HCT116 (cell line): ENCODE measurements around the gene SYDE1. TPM values are rescaled to one million over a fixed set of nuclear protein-coding genes. Genes with fewer than 3 reads are reported as not detected.
A peak's percentile ranks its signal among the peaks of the same experiment; 100 is the strongest.

ENCODE experiments used
- ATAC-seq: fragments of 200-7000 bp; cut with Tn5 transposase; 2 replicates; pipeline ENCODE4 v1.9.1; 2020; ENCODE audit warnings: mild to moderate bottlenecking, moderate library complexity
- BruUV-seq: library from RNA; stranded (reverse); fragments of 400-500 nt; replicated peaks from 2 replicates; lab custom pipeline; 2021; lab: Mats Ljungman, UMichigan
- CTCF ChIA-PET: fragments of 300-600 bp; sonication (Branson Sonifier 250); formaldehyde crosslinking; loops from one replicate; lab custom pipeline; 2021; ENCODE audit warnings: antibody characterized with exemption; lab: Charles Lee
- POLR2A ChIA-PET: fragments of 300-600, 350-600 bp; sonication (Branson Sonifier 250); formaldehyde crosslinking; loops from one replicate; lab custom pipeline; 2021; ENCODE audit warnings: antibody characterized with exemption; lab: Charles Lee
- RAD21 ChIA-PET, 2 experiments: fragments of 300-600 bp; sonication (Branson Sonifier 250); formaldehyde crosslinking; loops; one replicate each; lab custom pipeline; 2023; ENCODE audit warnings: low total read pairs in 2 of 2; ENCODE audit not compliant: uncharacterized antibody in 2 of 2, unreplicated experiment in 2 of 2, low non-redundant PET in 1 of 2; lab: Charles Lee
- DNase-seq: peaks from one replicate; pipeline ENCODE4 v3.0.0-alpha.2; 2010; ENCODE audit warnings: low read depth, low spot score
- H2AFZ ChIP-seq: fragments of 200-600 bp; shearing (Covaris generic), sonication (generic); 2 replicates; pipeline ENCODE4 v1.6.1; 2017; ENCODE audit warnings: low read depth, mixed run types, mixed read lengths, antibody characterized with exemption, low read length; ENCODE audit not compliant: poor library complexity, severe bottlenecking
- H3K27ac ChIP-seq: 2 replicates; pipeline ENCODE4 v1.5.1; 2012; ENCODE audit warnings: low read depth, low read length
- H3K27me3 ChIP-seq: fragments of 200-600 bp; sonication (generic); 2 replicates; pipeline ENCODE4 v1.6.1; 2016; ENCODE audit warnings: mixed run types, low read length, mixed read lengths; ENCODE audit not compliant: insufficient read depth
- H3K36me3 ChIP-seq, 2 experiments: fragments of 200-500 bp in 1 of 2; fragments of 200-600 bp in 1 of 2; sonication (Bioruptor generic) in 1 of 2; sonication (generic) in 1 of 2; 2 replicates each; pipeline versions ENCODE4 v1.5.1 to v1.6.1; 2014 to 2016; ENCODE audit warnings: low read length in 2 of 2, inconsistent platforms in 1 of 2, mixed read lengths in 1 of 2, mixed run types in 1 of 2; ENCODE audit not compliant: insufficient read depth in 2 of 2, control insufficient read depth in 1 of 2
- H3K4me1 ChIP-seq, 2 experiments: fragments of 200-600 bp in 1 of 2; sonication (generic) in 1 of 2; 2 replicates each; pipeline versions ENCODE4 v1.5.1 to v1.6.1; 2012 to 2017; ENCODE audit warnings: low read length in 2 of 2, inconsistent platforms in 1 of 2, mild to moderate bottlenecking in 1 of 2, mixed read lengths in 1 of 2, mixed run types in 1 of 2, moderate library complexity in 1 of 2; ENCODE audit not compliant: insufficient read depth in 2 of 2, control insufficient read depth in 1 of 2
- H3K4me2 ChIP-seq: fragments of 200-600 bp; sonication (generic); 2 replicates; pipeline ENCODE4 v1.6.1; 2017; ENCODE audit warnings: mixed run types, low read length, mixed read lengths
- H3K4me3 ChIP-seq, 2 experiments: fragments of 200-600 bp in 1 of 2; sonication (generic) in 1 of 2; replicated peaks in 1 of 2; 2 replicates each; pipeline ENCODE4 v1.5.1; 2011 to 2016; ENCODE audit warnings: low read length in 2 of 2, control low read depth in 1 of 2, low read depth in 1 of 2, mild to moderate bottlenecking in 1 of 2, mixed read lengths in 1 of 2, mixed run types in 1 of 2
- H3K79me2 ChIP-seq: fragments of 200-600 bp; sonication (generic); 2 replicates; pipeline ENCODE4 v1.6.1; 2017; ENCODE audit warnings: mild to moderate bottlenecking, mixed run types, low read length, moderate library complexity, mixed read lengths; ENCODE audit not compliant: insufficient read depth
- H3K9ac ChIP-seq: fragments of 200-600 bp; sonication (generic); 2 replicates; pipeline ENCODE4 v1.6.1; 2016; ENCODE audit warnings: low read length, mixed read lengths
- H3K9me2 ChIP-seq: fragments of 200-600 bp; sonication (generic), shearing (Covaris generic); 2 replicates; pipeline ENCODE4 v1.6.1; 2017; ENCODE audit warnings: mixed run types, mild to moderate bottlenecking, moderate library complexity; ENCODE audit not compliant: insufficient read depth
- H3K9me3 ChIP-seq, 2 experiments: fragments of 200-500 bp in 1 of 2; fragments of 200-600 bp in 1 of 2; sonication (Bioruptor generic) in 1 of 2; sonication (generic) in 1 of 2; 2 replicates each; pipeline ENCODE4 v1.6.1; 2014 to 2017; ENCODE audit warnings: low read length in 2 of 2, mixed read lengths in 2 of 2, inconsistent platforms in 1 of 2, low read depth in 1 of 2, mild to moderate bottlenecking in 1 of 2, mixed run types in 1 of 2, moderate library complexity in 1 of 2; ENCODE audit not compliant: control insufficient read depth in 1 of 2, insufficient read depth in 1 of 2
- H4K20me1 ChIP-seq: fragments of 200-600 bp; sonication (generic), shearing (Covaris generic); 2 replicates; pipeline ENCODE4 v1.6.1; 2017; ENCODE audit warnings: mixed run types, mild to moderate bottlenecking, moderate library complexity; ENCODE audit not compliant: insufficient read depth
- RAD21 ChIP-seq: IDR thresholded peaks from 2 replicates; pipeline ENCODE4 v1.6.1; 2012; ENCODE audit warnings: low read depth, mild to moderate bottlenecking
- SP1 ChIP-seq: IDR thresholded peaks from 2 replicates; pipeline ENCODE4 v1.6.1; 2012; ENCODE audit warnings: low read depth
- intact Hi-C: fragments of 100-400 bp; cut with micrococcal nuclease; formaldehyde crosslinking; loops from 2 replicates; pipeline ENCODE4 v1.10.0; 2022
- total RNA-seq: library from RNA; stranded (reverse); gene quantifications from one replicate; pipeline ENCODE4 v1.2.1, GENCODE V29; 2021; ENCODE audit not compliant: unreplicated experiment
- TF ChIP-seq, protein P1 (sequence below), 3 experiments: fragments of 200-600 bp in 1 of 3; sonication (generic) in 1 of 3; IDR thresholded peaks in 2 of 3; conservative IDR thresholded peaks in 1 of 3; 2 replicates each; pipeline ENCODE4 v1.5.1; 2012 to 2017; ENCODE audit warnings: low read depth in 2 of 3, low read length in 2 of 3, antibody characterized with exemption in 1 of 3, borderline replicate concordance in 1 of 3, control low read depth in 1 of 3, mild to moderate bottlenecking in 1 of 3, mixed read lengths in 1 of 3, mixed run types in 1 of 3, moderate library complexity in 1 of 3; ENCODE audit not compliant: insufficient read depth in 1 of 3

The SYDE1 gene
- total RNA-seq, 1 experiment from 2014 or later = 4.9 TPM

DNA sequence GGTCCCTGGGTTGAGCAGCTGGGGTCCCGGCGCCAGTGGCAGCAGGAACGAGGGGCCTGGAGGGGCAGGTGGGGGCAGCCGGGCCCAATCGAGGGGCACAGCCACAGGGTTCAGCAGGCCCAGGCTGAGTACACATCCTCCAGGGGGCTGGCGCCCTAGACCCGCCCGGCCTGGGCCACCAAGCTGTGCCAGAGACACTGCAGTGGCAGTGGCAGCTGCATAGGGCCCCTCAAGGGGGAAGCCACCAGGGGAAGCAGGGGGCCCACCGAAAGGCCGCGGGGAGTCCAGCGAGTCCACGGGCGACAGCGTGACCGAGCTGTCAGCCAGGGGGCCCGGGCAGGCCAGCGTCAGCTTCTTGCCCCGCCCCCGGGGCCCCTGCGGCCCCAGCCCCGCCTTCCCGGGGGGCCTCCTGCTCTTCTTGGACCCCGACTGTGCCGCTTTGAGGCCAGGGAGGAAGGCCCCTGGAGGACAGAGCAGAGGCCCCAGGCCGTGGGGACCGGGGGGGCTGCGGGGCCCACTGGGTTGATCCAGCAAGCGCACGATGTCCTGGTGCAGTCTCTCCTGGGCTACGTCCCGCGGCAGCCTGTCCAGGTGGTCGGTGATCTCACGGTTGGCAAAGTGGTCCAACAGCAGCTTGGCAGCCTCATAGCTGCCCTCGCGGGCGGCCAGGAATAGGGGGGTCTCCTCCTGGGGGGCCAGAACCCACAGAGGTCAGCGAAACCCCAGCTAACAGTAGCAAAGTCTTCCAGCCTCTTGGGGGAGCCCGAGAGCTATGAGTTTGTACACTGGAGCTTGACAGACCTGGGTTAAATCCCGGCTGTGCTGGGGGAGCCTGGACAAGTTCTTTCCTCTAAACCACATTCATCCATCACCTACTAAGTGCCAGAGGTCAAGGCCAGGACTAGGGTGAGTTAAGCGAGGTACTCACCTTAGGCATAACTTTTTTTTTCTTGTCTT, 54.1 kb downstream of the SYDE1 start:
- Histone ChIP-seq H3K79me2 (no peaks in the 10 kb centered on the region), H3K4me2 (no peak overlapping the region), H4K20me1 (no peaks in the 10 kb centered on the region), H3K9ac (no peak overlapping the region), H3K9me3 (peaks cover 15% of the 10 kb centered on the region in 2 experiments; a peak in 2 of 4 replicates), H3K36me3 (peaks cover 9 to 14% of the 10 kb centered on the region in 2 experiments), H3K4me1 (no peaks in the 10 kb centered on the region), H3K27me3 (no peaks in the 10 kb centered on the region), H3K27ac (no peak overlapping the region), H3K9me2 (no peaks in the 10 kb centered on the region), H2AFZ (no peak overlapping the region), H3K4me3 (no peak overlapping the region)
- BruUV-seq = no TSS peak
- DNase-seq = peak; percentile 35
- TF ChIP-seq SP1 = no peak
- peak; percentile 62 for TF ChIP-seq RAD21
- TF ChIP-seq, protein P1, sequence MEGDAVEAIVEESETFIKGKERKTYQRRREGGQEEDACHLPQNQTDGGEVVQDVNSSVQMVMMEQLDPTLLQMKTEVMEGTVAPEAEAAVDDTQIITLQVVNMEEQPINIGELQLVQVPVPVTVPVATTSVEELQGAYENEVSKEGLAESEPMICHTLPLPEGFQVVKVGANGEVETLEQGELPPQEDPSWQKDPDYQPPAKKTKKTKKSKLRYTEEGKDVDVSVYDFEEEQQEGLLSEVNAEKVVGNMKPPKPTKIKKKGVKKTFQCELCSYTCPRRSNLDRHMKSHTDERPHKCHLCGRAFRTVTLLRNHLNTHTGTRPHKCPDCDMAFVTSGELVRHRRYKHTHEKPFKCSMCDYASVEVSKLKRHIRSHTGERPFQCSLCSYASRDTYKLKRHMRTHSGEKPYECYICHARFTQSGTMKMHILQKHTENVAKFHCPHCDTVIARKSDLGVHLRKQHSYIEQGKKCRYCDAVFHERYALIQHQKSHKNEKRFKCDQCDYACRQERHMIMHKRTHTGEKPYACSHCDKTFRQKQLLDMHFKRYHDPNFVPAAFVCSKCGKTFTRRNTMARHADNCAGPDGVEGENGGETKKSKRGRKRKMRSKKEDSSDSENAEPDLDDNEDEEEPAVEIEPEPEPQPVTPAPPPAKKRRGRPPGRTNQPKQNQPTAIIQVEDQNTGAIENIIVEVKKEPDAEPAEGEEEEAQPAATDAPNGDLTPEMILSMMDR (IDR thresholded peaks at IDR 0.05 in 2 of 3, conservative IDR thresholded peaks at IDR 0.05 in 1 of 3; ENCODE audit: borderline replicate concordance in 1 of 3, insufficient read depth in 1 of 3, low read depth in 2 of 3, low read length in 2 of 3) = peak; percentile 36 to 77 (median 68); a peak in 5 of 6 replicates
- peak; percentile 85 for ATAC-seq
- CTCF ChIA-PET = interaction anchor here (0.6 to 1.4 kb wide), 12 partner anchors 10 to 394 kb away, joined by 3 to 6 read pairs (median 4); partner anchors contain the start of gene AKAP8L
- POLR2A ChIA-PET = no interaction called here
- intact Hi-C loops = no loop called here
- RAD21 ChIA-PET = interaction anchor here in 1 of 2 experiments (1.0 to 1.3 kb wide), 2 partner anchors 91 to 394 kb away, joined by 3 to 4 read pairs; no protein-coding TSS in a partner anchor

Other genes with a start within 250 kb of the SYDE1 start
- gene OR7A17, start 221.3 kb upstream of the SYDE1 start, total RNA-seq = not detected
- gene OR7C2, start 165.9 kb upstream of the SYDE1 start, total RNA-seq = not detected
- gene SLC1A6, start 127.5 kb upstream of the SYDE1 start, total RNA-seq = not detected
- not detected for gene CASP14, start 57.9 kb upstream of the SYDE1 start, total RNA-seq
- gene OR1I1, start 25.2 kb upstream of the SYDE1 start, total RNA-seq = not detected
- gene NOTCH3, start 93.6 kb downstream of the SYDE1 start, total RNA-seq = 39.4 TPM
- gene EPHX3, start 125.0 kb downstream of the SYDE1 start, total RNA-seq = 0.12 TPM
- 52.9 TPM for gene BRD4, start 225.1 kb downstream of the SYDE1 start, total RNA-seq